GM21367 (cell line): ENCODE data around the gene SNAPC3.

Experiments used
- ATAC-seq: cut with Tn5 transposase; IDR thresholded peaks from one replicate; pipeline ENCODE4 v1.9.1; 2021; ENCODE audit not compliant: unreplicated experiment

Gene SNAPC3

DNA sequence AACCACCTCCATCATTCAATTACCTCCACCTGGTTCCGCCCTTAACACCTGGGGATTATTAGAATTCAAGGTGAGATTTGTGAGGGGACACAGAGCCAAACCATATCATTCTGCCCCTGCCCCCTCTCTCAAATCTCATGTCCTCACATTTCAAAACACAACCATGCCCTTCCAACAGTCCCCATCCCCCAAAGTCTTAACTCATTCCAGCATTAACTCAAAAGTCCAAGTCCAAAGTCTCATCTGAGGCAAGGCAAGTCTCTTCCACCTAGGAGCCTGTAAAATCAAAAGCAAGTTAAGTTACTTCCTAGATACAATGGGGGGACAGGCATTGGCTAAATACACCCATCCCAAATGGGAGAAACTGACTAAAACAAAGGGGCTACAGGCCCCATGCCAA, 69.3 kb downstream of the SNAPC3 start:
- no peak for ATAC-seq

DNA sequence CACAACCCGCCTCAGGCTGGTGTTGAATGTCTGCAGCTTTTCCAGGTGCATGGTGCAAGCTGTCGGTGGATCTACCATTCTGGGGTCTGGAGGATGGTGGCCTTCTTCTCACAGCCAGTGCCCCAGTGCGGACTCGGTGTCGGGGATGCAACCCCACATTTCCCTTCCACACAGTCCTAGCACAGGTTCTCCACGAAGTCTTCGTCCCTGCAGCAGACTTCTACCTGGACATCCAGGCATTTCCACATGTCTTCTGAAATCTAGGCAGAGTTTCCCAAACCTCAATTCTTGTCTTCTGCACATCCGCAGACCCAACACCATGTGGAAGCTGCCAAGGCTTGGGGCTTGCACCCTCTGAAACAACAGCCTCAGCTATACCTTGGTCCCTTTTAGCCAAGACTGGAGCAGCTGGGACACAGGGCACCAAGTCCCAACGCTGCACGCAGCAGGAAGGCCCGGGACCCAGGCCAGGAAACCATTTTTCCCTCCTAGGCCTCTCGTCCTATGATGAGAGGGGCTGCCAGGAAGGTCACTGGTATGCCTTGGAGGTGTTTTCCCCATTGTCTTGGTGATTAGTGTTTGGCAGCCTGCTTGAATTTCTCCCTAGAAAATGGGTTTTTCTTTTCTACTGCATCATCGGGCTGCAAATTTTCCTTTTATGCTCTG, 69.9 kb downstream of the SNAPC3 start:
- ATAC-seq = no peak

DNA sequence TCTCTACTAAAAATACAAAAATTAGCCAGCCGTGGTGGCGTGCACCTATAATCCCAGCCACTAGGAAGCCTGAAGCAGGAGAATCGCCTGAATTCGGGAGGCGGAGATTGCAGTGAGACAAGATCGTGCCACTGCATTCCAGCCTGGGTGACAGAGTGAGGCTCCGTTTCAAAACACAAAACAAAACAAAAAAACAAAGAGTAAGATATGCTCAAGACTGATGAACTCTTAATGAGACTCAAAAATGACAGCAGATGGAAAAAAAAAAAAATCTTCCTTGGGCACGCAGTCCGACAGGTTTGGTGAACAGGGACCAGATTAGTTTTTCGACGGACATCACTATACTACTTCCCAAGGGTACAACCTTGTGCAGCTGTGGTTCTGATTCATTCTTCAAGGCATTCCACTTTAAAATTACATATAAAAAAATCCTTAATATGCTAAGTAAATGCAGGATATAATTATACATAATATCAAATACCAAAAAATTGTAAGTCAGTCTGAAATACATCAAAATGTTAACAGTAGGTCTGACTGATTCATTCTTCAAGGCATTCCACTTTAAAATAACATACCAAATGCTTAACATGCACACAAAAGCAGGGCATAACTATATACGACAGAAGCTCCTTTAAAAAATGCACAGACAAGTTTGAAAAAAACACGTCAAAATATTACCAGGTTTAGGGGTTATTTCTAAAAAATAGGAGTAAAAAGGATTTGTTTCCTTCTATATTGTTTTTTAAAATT, 75.7 kb downstream of the SNAPC3 start:
- no peak for ATAC-seq

DNA sequence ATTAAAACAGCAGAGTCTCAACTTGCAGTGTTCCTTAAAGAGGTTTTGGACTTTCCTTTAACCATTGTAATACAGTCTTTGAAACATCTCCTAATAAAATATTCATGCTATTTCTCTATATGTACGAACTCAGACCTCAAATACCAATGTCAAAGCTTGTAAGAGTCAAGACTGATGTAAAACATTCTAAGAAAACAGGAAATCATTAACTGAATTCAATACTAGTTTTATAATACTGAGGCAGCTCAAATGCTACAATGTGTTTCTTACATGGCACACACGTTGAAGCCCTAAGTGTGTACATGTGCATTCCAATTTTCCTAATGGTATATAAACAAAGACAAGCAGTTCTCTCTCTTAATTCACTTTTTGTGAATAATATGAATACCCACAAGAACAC, 76.5 kb downstream of the SNAPC3 start:
- ATAC-seq = no peak

DNA sequence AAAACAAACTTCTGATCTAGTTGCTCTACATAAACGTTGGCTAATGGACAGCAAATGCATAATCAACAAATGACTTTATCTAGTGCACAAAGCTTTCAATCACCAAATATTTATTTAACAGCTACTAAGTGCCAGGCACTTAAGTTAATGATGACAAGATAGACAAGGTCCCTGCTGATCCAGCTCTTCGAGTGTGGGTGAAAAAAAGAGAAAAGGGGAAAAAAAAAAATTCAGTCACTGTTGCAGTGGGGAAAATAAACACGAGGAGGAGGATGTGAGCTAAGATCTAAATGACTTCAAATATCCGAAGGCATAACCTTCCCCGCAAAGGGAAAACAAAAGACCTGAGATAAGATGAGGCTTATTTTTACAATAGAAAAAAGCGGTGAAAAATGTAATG, 78.5 kb downstream of the SNAPC3 start:
- no peak for ATAC-seq

DNA sequence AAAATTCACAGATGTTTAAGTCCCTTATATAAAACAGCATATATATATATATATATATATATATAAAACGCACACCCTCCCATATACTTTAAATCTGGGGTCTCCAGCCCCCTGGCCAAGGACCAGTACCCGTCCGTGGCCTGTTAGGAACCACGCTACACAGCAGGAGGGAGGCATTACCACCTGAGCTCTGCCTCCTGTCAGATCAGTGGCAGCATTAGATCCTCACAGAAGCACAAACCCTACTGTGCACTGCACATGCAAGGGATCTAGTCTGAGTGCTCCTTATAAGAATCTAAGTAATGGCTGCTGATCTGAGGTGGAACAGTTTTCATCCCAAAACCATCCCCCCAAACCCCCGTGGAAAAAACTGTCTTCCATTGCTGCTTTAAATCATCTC, 79.1 kb downstream of the SNAPC3 start:
- no peak for ATAC-seq

DNA sequence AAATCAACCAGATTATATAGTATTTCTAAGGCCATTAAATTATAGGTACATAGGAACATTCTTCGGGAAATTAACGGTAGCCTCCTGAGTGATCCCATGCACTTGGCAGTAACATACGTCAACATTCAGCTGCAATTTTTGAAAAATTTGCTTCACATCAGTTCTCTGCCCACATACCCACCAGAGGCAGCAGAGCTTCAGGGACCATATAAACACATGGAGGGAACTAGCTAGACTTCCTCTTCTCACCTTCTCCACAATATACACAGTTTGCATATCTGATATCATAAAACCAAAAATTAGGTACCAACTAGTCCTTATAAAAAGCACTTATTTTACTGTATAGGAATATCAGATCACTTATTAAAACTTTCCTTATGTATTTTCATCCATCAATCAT, 83.2 kb downstream of the SNAPC3 start:
- peak; percentile 22 for ATAC-seq

DNA sequence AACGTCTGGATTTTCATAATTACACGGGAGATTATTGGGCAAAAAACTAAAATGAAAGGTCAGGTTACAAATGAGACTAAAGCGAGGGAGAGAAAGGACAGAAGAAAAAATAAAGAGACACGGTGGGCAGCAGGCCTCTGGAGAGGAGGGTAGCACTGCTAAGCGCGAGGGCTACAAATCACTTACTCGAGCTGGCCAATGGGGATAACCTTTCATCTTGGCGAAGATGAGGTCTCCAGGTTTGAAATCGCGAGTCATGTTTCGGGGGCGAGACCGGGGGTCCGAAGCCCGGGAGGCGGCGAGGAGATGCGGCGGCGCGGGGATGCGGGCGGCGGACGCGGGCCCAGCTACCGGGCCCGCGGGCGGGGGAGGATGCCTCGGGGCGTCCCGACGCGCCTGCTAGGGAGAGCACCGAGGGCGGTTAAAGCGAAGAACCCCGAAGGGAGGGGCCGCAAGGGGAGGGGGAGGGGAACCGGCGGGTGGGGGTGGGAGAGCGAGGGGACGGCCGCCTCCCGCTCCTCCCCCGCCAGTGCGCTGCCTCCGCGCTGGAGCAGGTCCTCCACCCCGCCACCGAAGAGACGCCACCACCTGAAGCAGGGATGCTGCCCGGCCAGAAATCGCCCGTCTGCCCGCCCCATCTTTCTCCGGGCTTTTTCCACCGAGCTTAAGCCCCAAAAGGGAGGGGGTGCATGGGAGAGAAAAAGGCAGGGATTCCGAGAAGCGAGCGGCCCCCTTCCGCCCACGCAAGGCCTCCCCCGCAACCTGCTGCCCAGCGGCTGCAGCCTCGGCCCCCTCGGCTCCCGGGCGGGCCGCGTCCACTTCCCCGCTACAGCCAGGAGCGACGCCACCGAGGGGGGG, 87.5 kb downstream of the SNAPC3 start:
- peak; percentile 18 for ATAC-seq

DNA sequence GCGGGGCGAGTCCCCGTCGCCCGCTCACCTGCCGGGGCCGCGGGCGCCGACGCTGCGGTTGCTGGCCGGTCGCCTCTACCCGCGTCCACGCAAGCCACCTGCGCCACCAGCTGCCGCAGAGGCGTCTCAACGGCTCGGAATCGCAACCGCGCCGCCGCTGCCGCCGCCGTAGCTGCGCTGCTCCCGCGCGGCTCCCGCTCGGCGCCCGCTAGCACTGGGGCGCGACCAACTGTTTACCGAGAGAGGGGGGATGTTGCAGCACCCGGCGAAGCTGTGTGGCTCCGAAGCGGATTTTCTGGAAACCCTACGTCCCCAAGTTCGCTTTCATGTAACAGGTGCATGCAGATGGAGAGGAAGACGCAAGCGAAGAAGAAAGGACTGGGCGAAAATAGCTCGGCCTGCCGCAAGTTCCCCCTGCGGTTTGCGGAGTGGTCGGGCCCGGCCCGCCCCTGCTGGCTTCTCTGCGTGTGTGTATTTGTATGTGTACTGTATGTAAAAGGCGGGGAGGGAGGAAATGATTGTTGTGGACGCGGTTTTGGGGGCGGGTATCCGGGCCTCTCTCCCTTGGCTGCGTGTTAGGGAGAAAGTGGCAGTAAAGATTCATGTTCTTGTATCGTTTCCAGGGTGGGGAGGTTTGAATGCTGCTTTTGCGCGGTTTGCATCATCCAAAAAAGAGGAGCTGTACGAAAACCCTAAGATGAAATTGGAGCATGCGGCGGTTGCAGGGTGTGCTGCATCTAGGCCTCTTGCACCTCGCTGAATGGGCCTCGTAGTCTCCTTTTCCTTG, 88.3 kb downstream of the SNAPC3 start, which contains the start of gene PSIP1:
Gene PSIP1 (minus strand): TSS at position 182 of the 787 bp plus-strand sequence. CDS start 782 bp downstream, outside the sequence.
- peak; percentile 64 for ATAC-seq
